ENCODE measurements around the gene SLC7A8. TPM values are rescaled to one million over a fixed set of nuclear protein-coding genes. Genes with fewer than 3 reads are reported as not detected.

The SLC7A8 gene
- total RNA-seq, 1 experiment from 2014 or later, result 0.13 TPM

DNA sequence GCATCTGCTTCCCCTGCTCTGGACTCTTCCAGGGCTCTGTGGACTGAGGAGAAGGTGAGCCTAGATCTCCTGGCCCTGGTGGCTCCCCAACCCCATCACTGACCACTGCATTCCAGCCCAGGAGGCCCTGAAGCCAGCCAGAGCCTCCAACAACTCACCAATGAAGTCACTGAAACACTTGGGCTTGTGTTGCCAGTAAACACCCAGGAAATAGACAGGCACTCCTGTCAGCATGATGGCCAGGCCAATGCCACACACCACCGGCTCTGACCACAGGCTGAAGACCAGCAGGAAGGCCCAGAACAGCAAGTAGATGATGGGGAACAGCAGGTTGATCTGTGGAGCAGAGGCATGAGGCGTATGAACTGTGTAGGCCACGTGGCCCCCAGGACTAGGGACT, 55.6 kb downstream of the SLC7A8 start:
- Histone ChIP-seq H3K36me3 (no peaks in the 10 kb centered on the region), H3K4me3 (no peak overlapping the region), H3K9me3 (no peaks in the 10 kb centered on the region), H3K27me3 (no peaks in the 10 kb centered on the region)
- DNase-seq, result no peak

DNA sequence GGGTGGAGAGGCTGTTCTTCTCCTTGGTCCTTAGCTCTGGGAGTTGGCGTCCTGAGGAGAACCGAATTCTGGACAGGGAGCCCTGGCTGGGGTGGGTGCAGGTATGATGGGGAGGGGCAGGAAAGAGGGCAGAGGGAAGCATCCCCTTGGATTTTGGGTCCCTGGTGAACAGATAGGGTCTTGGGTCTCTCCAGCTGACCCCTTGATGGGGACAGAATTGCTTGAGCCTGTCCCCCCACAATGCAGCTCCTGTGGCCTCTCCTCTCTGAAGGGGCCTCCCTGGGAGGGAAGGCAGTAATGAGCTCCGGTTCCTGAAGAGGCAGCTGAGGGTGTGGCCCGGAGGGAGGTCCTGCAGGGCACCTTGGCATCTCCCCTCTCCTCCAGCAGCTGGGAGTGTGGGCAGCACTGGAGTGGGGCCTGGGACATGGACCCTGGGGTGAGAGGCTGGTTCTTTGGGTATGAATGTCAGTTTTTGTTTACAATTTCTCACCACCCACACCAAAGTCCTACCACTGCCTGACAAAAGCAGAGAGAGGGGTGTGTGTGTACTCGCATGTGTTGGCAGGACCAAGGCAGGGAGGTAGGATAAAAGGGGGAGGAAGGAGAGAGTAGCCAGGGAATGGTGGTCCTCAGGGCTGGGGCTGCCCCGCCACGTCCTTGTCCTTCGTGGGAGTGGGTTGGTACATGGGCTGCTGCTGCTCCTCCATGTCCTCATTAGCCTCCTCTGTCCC, 56.7 kb downstream of the SLC7A8 start:
- Histone ChIP-seq H3K9me3 (no peaks in the 10 kb centered on the region), H3K4me3 (no peak overlapping the region), H3K36me3 (no peaks in the 10 kb centered on the region), H3K27me3 (no peaks in the 10 kb centered on the region)
- no peak for DNase-seq

DNA sequence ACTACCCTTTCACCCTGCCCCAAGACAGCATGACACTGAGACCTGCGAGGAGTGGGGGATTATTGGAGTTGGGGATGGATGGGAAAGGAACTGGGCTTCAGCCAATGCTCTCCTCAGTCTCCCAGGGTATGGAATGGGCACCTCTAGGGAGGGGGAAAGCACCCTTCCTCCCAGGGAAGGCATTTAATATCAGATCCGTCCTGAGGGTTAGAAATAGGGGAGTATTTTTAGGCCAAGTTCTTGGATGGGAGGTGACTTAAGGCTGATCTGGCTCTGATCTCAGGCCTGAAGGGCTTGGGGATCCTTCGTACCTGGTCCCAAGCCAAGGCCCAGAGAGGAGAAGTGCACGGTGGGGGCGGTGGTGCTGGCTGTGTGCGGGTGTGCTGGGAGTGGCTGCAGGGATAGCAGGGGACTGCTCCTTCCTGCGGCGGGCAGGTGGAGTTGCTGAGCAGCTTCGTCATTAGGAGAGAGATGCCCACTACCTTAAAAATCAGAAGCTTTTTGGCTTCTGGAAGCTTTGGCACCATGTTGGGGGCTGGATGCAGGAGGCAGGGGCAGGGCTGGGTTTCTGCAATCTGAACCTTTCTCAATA, 57.4 kb downstream of the SLC7A8 start:
- H3K4me3 ChIP-seq, result no peak overlapping the region
- H3K36me3 ChIP-seq, result no peaks in the 10 kb centered on the region
- H3K9me3 ChIP-seq, result no peaks in the 10 kb centered on the region
- DNase-seq, result no peak
- no peaks in the 10 kb centered on the region for H3K27me3 ChIP-seq

DNA sequence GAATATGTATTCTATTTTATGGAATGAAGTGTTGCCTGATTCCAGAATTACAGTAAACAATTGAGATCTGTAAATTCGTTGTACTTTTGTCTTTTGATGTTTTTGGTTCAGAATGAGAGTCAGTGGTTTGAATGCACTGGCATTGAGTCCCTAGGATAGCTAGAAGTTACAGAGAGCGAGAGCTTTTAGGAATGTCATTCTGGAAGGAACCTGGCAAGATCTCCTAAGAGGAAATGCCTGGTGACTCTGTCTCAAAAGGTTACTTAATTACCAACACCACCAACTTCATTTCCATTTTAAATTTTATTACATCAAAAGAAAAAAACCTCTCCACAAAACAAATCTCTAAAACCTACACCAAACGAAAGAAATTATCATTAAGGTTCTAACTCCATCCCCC, 58.4 kb downstream of the SLC7A8 start:
- Histone ChIP-seq H3K9me3 (no peaks in the 10 kb centered on the region), H3K36me3 (no peaks in the 10 kb centered on the region), H3K27me3 (no peaks in the 10 kb centered on the region), H3K4me3 (no peak overlapping the region)
- no peak for DNase-seq

GRCh38 chr14:23124337-23124954, 59.0 kb downstream of the SLC7A8 start:
- Histone ChIP-seq H3K9me3 (no peaks in the 10 kb centered on the region), H3K36me3 (no peaks in the 10 kb centered on the region), H3K27me3 (no peaks in the 10 kb centered on the region), H3K4me3 (no peak overlapping the region)
- DNase-seq, result no peak

GRCh38 chr14:23123419-23123818, 60.0 kb downstream of the SLC7A8 start:
- DNase-seq, result no peak
- Histone ChIP-seq H3K36me3 (no peaks in the 10 kb centered on the region), H3K9me3 (no peaks in the 10 kb centered on the region), H3K4me3 (no peak overlapping the region), H3K27me3 (no peaks in the 10 kb centered on the region)

- H3K36me3 ChIP-seq, result no peaks in the 10 kb centered on the region
- no peak for DNase-seq
- H3K27me3 ChIP-seq, result no peaks in the 10 kb centered on the region
- H3K4me3 ChIP-seq, result no peak overlapping the region
- H3K9me3 ChIP-seq, result no peaks in the 10 kb centered on the region
These were observed 61.4 kb downstream of the SLC7A8 start for GRCh38 chr14:23122086-23122485.

DNA sequence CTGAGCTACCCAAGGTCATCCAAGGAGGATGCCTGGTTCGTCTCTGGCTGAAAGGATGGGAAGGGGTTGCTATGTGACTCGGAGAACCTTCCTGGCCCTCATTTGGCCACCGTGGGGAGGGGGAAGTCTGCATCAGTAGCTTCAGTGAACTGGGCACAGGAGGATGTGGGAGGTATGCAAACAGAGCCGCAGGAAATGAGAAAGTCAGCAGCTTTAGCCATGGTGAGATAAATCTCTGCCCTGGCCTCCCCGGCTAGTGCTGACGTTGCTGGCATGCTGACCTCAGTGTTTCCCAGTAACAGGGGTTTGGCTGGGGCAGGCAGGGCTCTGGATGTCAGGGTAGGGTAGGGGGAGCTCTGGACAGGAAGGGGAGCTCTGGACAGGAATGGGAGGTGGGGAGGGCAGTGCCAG, 62.1 kb downstream of the SLC7A8 start:
- Histone ChIP-seq H3K27me3 (no peaks in the 10 kb centered on the region), H3K9me3 (no peaks in the 10 kb centered on the region), H3K36me3 (no peaks in the 10 kb centered on the region), H3K4me3 (no peak overlapping the region)
- peak; percentile 67 for DNase-seq

DNA sequence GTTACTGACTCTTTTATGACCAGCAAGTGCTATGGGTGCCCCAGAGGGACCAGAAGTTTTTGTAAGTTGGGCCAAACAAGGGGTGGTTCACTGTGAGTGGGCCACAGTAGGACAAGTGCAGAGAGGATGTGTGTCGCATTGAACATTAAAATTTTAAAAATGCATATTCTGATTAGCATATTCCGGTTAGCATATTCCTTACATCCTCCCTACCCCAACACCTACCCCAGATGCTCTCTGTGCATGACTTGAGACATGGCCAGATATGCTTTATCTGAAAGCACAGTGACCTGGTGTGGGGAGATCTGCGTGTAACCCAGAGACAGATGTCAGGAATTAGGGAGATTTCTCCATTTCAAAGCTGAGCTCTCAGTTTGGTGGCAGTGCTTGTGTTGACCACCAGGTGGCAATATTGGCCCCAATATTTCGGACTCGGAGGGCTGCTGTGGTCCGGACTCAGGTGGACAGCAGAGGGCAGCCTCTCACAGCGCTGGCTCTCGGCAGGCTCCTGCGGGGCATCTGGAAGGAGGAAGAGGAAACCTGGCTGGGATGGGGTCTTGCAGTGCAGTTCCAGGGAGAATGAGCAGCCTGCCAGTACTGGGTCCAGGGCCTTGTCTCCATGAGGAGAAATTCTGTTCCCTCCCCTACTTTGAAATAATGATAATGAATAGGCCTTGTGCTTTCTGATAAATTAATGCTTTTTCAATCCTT, 62.8 kb downstream of the SLC7A8 start:
- Histone ChIP-seq H3K4me3 (no peak overlapping the region), H3K27me3 (no peaks in the 10 kb centered on the region), H3K9me3 (no peaks in the 10 kb centered on the region), H3K36me3 (no peaks in the 10 kb centered on the region)
- peak; percentile 72 for DNase-seq

- DNase-seq, result no peak
- no peaks in the 10 kb centered on the region for H3K36me3 ChIP-seq
- H3K27me3 ChIP-seq, result no peaks in the 10 kb centered on the region
- H3K9me3 ChIP-seq, result no peaks in the 10 kb centered on the region
- H3K4me3 ChIP-seq, result no peak overlapping the region
These were observed 63.8 kb downstream of the SLC7A8 start for GRCh38 chr14:23119363-23120327.

DNA sequence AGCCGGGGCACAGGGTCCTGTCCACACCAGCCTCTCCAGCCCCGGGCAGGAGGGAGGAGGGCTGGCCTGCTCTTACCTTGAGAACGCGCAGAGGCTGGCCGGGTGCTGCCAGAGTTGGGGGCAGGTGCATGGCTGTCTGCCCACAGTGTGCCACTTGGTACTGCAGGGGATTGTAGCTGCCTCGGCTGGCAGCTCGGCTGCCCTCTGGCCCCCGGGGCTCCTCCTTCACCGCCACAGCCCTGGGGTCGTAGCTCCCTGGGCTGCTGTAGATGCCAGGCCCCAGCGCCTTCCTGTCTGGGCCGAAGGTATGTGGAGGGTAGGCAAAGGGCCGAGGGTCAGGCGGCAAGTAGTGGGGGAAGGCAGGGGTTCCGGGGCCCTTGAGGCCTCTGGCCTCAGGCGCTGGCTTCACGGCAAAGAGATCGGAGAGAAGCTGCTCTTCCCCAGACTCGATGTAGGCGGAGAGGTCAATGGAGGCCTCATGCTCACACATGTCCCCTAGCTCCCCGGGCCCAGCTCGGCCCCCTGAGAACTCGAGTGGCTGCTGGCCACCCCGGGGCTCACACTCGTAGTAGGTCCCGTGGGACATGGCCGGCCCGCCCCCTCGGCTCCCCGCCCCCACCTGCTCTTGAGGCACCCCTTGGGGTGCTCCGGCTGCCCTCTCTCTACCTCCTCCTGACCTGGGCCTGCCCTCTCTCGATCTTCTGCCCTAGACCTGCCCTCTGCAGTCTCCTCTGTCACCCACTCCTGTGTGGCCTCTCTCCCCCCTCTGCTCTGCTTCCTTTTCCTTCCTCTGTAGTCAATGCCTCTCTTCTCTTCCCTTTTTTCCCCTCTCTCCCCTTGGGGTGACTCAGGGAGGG, 64.7 kb downstream of the SLC7A8 start, which contains the start of gene CEBPE:
TSS of gene CEBPE (minus strand) at position 750 of the 857 bp plus-strand sequence. CDS start at position 586, 164 bp downstream.
- H3K36me3 ChIP-seq, result no peaks in the 10 kb centered on the region
- H3K4me3 ChIP-seq, result no peak within 1 kb of the TSS
- DNase-seq, result no peak
- no peaks in the 10 kb centered on the region for H3K9me3 ChIP-seq
- H3K27me3 ChIP-seq, result no peaks in the 10 kb centered on the region

- DNase-seq, result no peak
- Histone ChIP-seq H3K36me3 (no peaks in the 10 kb centered on the region), H3K27me3 (no peaks in the 10 kb centered on the region), H3K4me3 (no peak overlapping the region), H3K9me3 (no peaks in the 10 kb centered on the region)
These were observed 66.0 kb downstream of the SLC7A8 start for GRCh38 chr14:23117371-23118020.

DNA sequence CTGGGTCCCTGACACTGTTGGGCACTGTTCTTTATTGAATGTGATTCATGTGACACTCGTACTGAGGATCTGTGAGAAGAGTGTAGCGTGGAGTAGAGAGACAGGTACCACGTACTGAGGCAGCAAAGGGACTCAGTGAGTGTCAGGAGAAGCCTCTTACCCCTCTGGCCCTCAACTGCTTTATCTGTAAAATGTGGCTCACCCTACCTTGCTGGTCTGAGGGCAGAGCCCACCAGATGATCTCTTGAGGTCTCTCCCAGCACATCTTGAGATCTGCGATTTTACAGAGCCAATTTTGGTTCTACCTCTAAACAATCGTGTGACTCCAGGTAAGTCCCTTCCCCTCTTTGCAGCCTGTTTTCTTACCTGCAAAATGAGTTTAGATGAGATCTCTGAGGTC, 67.5 kb downstream of the SLC7A8 start:
- H3K4me3 ChIP-seq, result no peak overlapping the region
- H3K36me3 ChIP-seq, result no peaks in the 10 kb centered on the region
- DNase-seq, result no peak
- no peaks in the 10 kb centered on the region for H3K27me3 ChIP-seq
- H3K9me3 ChIP-seq, result no peaks in the 10 kb centered on the region

GRCh38 chr14:23115039-23115731, 68.3 kb downstream of the SLC7A8 start:
- H3K27me3 ChIP-seq, result no peaks in the 10 kb centered on the region

DNA sequence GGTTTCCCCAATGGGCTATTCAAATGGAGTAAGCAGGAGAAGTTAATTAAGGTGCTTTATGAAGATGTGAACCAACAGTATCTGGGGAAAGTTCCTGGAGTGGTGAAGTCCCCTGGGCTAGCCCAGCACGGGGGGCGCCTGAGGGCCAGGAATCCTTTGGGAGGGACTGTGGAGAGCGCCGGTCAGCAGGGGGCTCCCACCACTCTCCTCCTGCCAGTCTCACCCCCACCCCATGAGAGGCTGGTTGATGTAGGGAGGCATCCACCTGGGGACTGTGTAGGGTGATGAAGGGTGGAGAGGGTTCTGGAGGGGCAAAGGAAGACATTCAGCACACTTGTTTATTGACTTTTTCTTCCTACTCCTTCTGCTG, 68.8 kb downstream of the SLC7A8 start:
- DNase-seq, result no peak
- Histone ChIP-seq H3K4me3 (no peak overlapping the region), H3K9me3 (no peaks in the 10 kb centered on the region), H3K27me3 (no peaks in the 10 kb centered on the region), H3K36me3 (no peaks in the 10 kb centered on the region)

More at GRCh38 chr14:23115039-23115731, 68.3 kb downstream of the SLC7A8 start:
- Histone ChIP-seq H3K4me3 (no peak overlapping the region), H3K9me3 (no peaks in the 10 kb centered on the region), H3K36me3 (no peaks in the 10 kb centered on the region)
- peak; percentile 90 for DNase-seq

Data from MG63 (cell line).